GM12878 (cell line): ENCODE measurements around the gene KCNAB2. TPM values are rescaled to one million over a fixed set of nuclear protein-coding genes. Genes with fewer than 3 reads are reported as not detected.

Experiments used
- ATAC-seq: fragments of 200-7000 bp; cut with Tn5 transposase; 3 replicates; pipeline ENCODE4 v1.9.1; 2020; ENCODE audit warnings: mild to moderate bottlenecking, moderate library complexity
- BruUV-seq: library from RNA; stranded (reverse); fragments of 400-500 nt; replicated peaks from 2 replicates; lab custom pipeline; 2021; lab: Mats Ljungman, UMichigan
- CTCF ChIA-PET: fragments of 300-600 bp; sonication (Branson Sonifier 250); formaldehyde crosslinking; extraction: SDS; loops from one replicate; lab custom pipeline; 2021; ENCODE audit warnings: inconsistent platforms; lab: Yijun Ruan, JAX
- POLR2A ChIA-PET: fragments of 350-600 bp; formaldehyde crosslinking; extraction: SDS; loops from one replicate; lab custom pipeline; 2021; ENCODE audit warnings: inconsistent platforms; lab: Charles Lee
- RAD21 ChIA-PET: fragments of 300-600 bp; sonication (Branson Sonifier 250); formaldehyde crosslinking; loops from one replicate; lab custom pipeline; 2023; ENCODE audit warnings: antibody characterized with exemption; ENCODE audit not compliant: unreplicated experiment; lab: Charles Lee
- SMC1A ChIA-PET: fragments of 300-600 bp; sonication (Branson Sonifier 250); formaldehyde crosslinking; loops from one replicate; lab custom pipeline; 2023; ENCODE audit not compliant: unreplicated experiment, uncharacterized antibody; lab: Charles Lee
- DNase-seq: peaks from one replicate; pipeline ENCODE4 v3.0.0-alpha.2; 2011; ENCODE audit warnings: low read depth, low spot score
- FAIRE-seq: peaks from 3 replicates; lab custom pipeline; 2011; peaks lifted over from hg19 to GRCh38; lab: Jason Lieb, UNC
- H2AFZ ChIP-seq: 2 replicates; pipeline ENCODE4 v1.6.0; 2011; ENCODE audit warnings: low read depth, low read length, control low read depth; ENCODE audit not compliant: control insufficient read depth
- H3K27ac ChIP-seq: 2 replicates; pipeline ENCODE4 v1.5.1; 2011; ENCODE audit warnings: control low read depth; ENCODE audit not compliant: control insufficient read depth, insufficient read depth
- H3K27me3 ChIP-seq, 2 experiments: replicated peaks in 1 of 2; 2 replicates each; pipeline versions ENCODE4 v1.6.0 to v1.6.1; 2011; ENCODE audit warnings: low read length in 1 of 2; ENCODE audit not compliant: control insufficient read depth in 2 of 2, insufficient read depth in 2 of 2
- H3K36me3 ChIP-seq, 2 experiments: 2 replicates each; pipeline ENCODE4 v1.5.1; 2011; ENCODE audit warnings: low read length in 1 of 2; ENCODE audit not compliant: control insufficient read depth in 2 of 2, insufficient read depth in 2 of 2
- H3K4me1 ChIP-seq: 2 replicates; pipeline ENCODE4 v1.6.1; 2011; ENCODE audit warnings: mild to moderate bottlenecking, low read length, moderate library complexity, mixed read lengths; ENCODE audit not compliant: control insufficient read depth, insufficient read depth
- H3K4me2 ChIP-seq: 2 replicates; pipeline ENCODE4 v1.6.0; 2011; ENCODE audit warnings: control low read depth; ENCODE audit not compliant: control insufficient read depth, insufficient read depth
- H3K4me3 ChIP-seq: fragments of 200-600 bp; sonication (generic); 2 replicates; pipeline ENCODE4 v1.5.1; 2016
- H3K79me2 ChIP-seq: 2 replicates; pipeline ENCODE4 v1.6.0; 2011; ENCODE audit warnings: low read length; ENCODE audit not compliant: control insufficient read depth, insufficient read depth
- H3K9ac ChIP-seq: 2 replicates; pipeline ENCODE4 v1.8.0; 2011; ENCODE audit warnings: low read length, control low read depth, mixed read lengths; ENCODE audit not compliant: control insufficient read depth, insufficient read depth
- H3K9me3 ChIP-seq: replicated peaks from 3 replicates; pipeline ENCODE4 v1.5.1; 2011; ENCODE audit warnings: mild to moderate bottlenecking, low read length; ENCODE audit not compliant: control insufficient read depth, insufficient read depth
- H4K20me1 ChIP-seq: 2 replicates; pipeline ENCODE4 v1.6.0; 2011; ENCODE audit not compliant: control insufficient read depth, insufficient read depth
- BRCA1 ChIP-seq: IDR thresholded peaks from 2 replicates; pipeline ENCODE4 v1.6.1; 2011; ENCODE audit warnings: low read depth, low read length, improper control_type of control experiment
- CEBPB ChIP-seq, 2 experiments: fragments of 150-350 bp in 1 of 2; IDR thresholded peaks; 2 replicates each; pipeline ENCODE4 v1.6.1; 2012 to 2014; ENCODE audit warnings: low read depth in 2 of 2, low read length in 2 of 2, borderline replicate concordance in 1 of 2, inconsistent platforms in 1 of 2
- CHD2 ChIP-seq: IDR thresholded peaks from 2 replicates; pipeline ENCODE4 v1.6.1; 2011; ENCODE audit warnings: low read depth, low read length, improper control_type of control experiment, borderline replicate concordance
- CREM ChIP-seq: IDR thresholded peaks from 2 replicates; pipeline ENCODE4 v1.6.1; 2014; ENCODE audit warnings: antibody characterized with exemption, low read depth
- FOXK2 ChIP-seq: fragments of 450-650 bp; IDR thresholded peaks from 2 replicates; pipeline ENCODE4 v1.6.1; 2017; ENCODE audit warnings: mild to moderate bottlenecking, moderate library complexity
- NR2C2 ChIP-seq: IDR thresholded peaks from 2 replicates; pipeline ENCODE4 v1.6.1; 2011; ENCODE audit warnings: borderline replicate concordance, low read depth; ENCODE audit not compliant: control insufficient read depth, insufficient read length
- RFX5 ChIP-seq: IDR thresholded peaks from 2 replicates; pipeline ENCODE4 v1.6.1; 2011; ENCODE audit warnings: low read depth, low read length, improper control_type of control experiment
- RUNX3 ChIP-seq: IDR thresholded peaks from 2 replicates; pipeline ENCODE4 v1.6.1; 2012; ENCODE audit warnings: low read length, inconsistent platforms
- SIN3A ChIP-seq: IDR thresholded peaks from 2 replicates; pipeline ENCODE4 v1.6.1; 2012; ENCODE audit warnings: low read depth, low read length, improper control_type of control experiment
- WGBS: methylation state at CpG from one replicate; pipeline ENCODE4 v1.1.6; 2016; ENCODE audit warnings: low lambda C conversion rate; ENCODE audit not compliant: insufficient replicate concordance, insufficient coverage; ENCODE audit errors: missing lambda C conversion rate; 5-methylcytosine and 5-hydroxymethylcytosine counted together
- in situ Hi-C: fragments of 300-500 bp; cut with MboI; formaldehyde crosslinking; loops from 9 replicates; pipeline ENCODE4 v1.14.3; 2018; ENCODE audit warnings: mixed read lengths
- intact Hi-C: fragments of 100-400 bp; cut with micrococcal nuclease; formaldehyde crosslinking; loops from one replicate; pipeline ENCODE4 v1.14.2; 2022; ENCODE audit not compliant: unreplicated experiment
- polyA plus RNA-seq, 11 experiments: library from polyadenylated mRNA; depleted of rRNA in 4 of 11; unstranded in 6 of 11; stranded (reverse) in 5 of 11; fragments of >200 nt; fragmentation: Nextera tagmentation in 4 of 11; fragmentation: Illumina TruSeq in 1 of 11; extraction: Ambion mirVana in 4 of 11; extraction: Trizol in 1 of 11; gene quantifications; 1 replicate in 1 of 11; 2 replicates in 10 of 11; pipeline versions ENCODE4 v1.2.1 to v1.2.3, GENCODE V29; 2011 to 2016; ENCODE audit warnings: inconsistent platforms in 2 of 11, missing spikeins in 2 of 11, low read depth in 1 of 11
- total RNA-seq, 4 experiments: library from RNA; depleted of rRNA in 3 of 4; stranded (reverse); fragments of >200 nt in 3 of 4; fragmentation: Illumina TruSeq in 1 of 4; extraction: Trizol in 1 of 4; gene quantifications; 2 replicates each; pipeline versions ENCODE4 v1.2.1 to v1.2.3, GENCODE V29; 2013 to 2021
- TF ChIP-seq, protein P1 (sequence below): IDR thresholded peaks from 2 replicates; pipeline ENCODE4 v1.6.1; 2012; ENCODE audit warnings: low read depth, low read length, improper control_type of control experiment
- TF ChIP-seq, protein P2 (sequence below): fragments of 450-650 bp; formaldehyde crosslinking; IDR thresholded peaks from 2 replicates; pipeline ENCODE4 v1.5.0; 2022; ENCODE audit warnings: mild to moderate bottlenecking, missing genetic modification characterization
- TF ChIP-seq, protein P3 (sequence below): IDR thresholded peaks from 2 replicates; pipeline ENCODE4 v1.6.1; 2012; ENCODE audit warnings: low read length, inconsistent platforms
- TF ChIP-seq, protein P4 (sequence below): IDR thresholded peaks from 2 replicates; pipeline ENCODE4 v1.6.1; 2011; ENCODE audit warnings: mild to moderate bottlenecking, low read depth, low read length, moderate library complexity; ENCODE audit not compliant: insufficient replicate concordance

KCNAB2 gene
- total and polyA plus RNA-seq, 10 of the 15 experiments (the other 5 are each of a cell fraction or from before 2014, with no cell fraction given): 2.9 to 123 (median 62.4) TPM

DNA sequence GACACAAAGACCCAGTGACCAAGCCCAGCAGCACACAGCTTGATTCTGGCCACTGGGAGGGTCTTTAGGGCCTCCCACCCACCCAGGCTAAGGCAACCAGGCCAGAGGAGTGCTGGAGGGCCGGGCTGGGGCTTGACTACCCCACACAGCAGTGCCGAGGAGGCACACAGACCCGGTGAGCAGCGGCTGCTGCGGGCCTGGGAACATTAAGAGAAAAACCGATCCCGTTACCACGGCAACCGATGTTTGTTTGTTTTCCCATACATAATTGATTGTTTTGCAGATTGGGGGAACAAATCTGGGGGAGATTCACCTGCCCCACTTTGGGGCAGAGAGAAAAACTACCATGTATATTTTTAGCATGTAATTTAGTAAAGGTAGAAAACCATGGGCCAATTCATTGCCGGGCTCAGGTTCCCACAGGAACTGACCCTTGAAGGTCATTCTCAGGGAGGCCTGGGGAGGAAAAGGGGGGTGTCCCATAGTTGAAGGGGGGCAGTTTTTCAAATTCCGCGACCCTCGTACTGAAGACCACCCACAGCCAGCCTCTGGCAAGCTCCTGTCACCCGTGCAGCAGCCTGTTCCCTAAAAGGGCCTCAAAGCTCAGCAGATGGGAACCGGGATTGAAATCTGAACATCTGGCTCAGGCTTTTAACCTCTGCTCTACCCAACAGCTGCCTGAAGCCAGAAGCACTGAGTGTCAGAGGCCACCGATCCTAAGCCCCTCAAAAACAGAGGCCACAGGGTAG lies 99.1 kb downstream of the KCNAB2 start (continued):
- TF ChIP-seq, protein P1, sequence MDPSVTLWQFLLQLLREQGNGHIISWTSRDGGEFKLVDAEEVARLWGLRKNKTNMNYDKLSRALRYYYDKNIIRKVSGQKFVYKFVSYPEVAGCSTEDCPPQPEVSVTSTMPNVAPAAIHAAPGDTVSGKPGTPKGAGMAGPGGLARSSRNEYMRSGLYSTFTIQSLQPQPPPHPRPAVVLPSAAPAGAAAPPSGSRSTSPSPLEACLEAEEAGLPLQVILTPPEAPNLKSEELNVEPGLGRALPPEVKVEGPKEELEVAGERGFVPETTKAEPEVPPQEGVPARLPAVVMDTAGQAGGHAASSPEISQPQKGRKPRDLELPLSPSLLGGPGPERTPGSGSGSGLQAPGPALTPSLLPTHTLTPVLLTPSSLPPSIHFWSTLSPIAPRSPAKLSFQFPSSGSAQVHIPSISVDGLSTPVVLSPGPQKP: no peak
- TF ChIP-seq, protein P2, sequence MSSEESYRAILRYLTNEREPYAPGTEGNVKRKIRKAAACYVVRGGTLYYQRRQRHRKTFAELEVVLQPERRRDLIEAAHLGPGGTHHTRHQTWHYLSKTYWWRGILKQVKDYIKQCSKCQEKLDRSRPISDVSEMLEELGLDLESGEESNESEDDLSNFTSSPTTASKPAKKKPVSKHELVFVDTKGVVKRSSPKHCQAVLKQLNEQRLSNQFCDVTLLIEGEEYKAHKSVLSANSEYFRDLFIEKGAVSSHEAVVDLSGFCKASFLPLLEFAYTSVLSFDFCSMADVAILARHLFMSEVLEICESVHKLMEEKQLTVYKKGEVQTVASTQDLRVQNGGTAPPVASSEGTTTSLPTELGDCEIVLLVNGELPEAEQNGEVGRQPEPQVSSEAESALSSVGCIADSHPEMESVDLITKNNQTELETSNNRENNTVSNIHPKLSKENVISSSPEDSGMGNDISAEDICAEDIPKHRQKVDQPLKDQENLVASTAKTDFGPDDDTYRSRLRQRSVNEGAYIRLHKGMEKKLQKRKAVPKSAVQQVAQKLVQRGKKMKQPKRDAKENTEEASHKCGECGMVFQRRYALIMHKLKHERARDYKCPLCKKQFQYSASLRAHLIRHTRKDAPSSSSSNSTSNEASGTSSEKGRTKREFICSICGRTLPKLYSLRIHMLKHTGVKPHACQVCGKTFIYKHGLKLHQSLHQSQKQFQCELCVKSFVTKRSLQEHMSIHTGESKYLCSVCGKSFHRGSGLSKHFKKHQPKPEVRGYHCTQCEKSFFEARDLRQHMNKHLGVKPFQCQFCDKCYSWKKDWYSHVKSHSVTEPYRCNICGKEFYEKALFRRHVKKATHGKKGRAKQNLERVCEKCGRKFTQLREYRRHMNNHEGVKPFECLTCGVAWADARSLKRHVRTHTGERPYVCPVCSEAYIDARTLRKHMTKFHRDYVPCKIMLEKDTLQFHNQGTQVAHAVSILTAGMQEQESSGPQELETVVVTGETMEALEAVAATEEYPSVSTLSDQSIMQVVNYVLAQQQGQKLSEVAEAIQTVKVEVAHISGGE (CRISPR knock-in tag): no peak
- TF ChIP-seq, all 136 proteins: peak for 0

DNA sequence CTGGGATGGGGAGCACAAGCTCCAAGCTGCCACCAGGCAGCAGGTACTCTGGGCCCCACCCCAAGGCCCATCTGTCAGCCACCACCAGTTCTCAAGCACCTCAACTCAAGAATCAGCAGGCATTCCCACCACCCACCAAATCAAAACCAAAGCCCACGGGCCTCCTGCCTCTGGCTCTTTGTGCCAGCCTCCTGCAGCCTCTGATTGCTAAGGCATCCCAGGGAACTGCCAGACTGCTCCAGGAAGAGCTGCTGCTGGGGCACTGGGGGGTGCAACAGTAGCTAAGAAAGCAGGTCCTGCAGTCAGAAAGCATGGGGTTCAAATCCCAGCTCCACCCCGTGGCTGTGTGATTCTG lies 99.7 kb downstream of the KCNAB2 start:
- no peak overlapping the region for H3K4me3 ChIP-seq
- no peaks in the 10 kb centered on the region for H3K36me3 ChIP-seq
- H3K27ac ChIP-seq: no peak overlapping the region
- no TSS peak for BruUV-seq
- intact Hi-C loops (no loop called here), in situ Hi-C loops (no loop called here)
- WGBS: 0% methylated on average over 2 of the region's 2 CpGs
- ATAC-seq (no peak), DNase-seq (no peak), FAIRE-seq (no peak)
- H3K9me3 ChIP-seq: no peaks in the 10 kb centered on the region
- ChIA-PET RAD21 (no interaction called here), SMC1A (no interaction called here), POLR2A (no interaction called here), CTCF (no interaction called here)
- no peak overlapping the region for H2AFZ ChIP-seq
- no peak overlapping the region for H3K9ac ChIP-seq
- no peaks in the 10 kb centered on the region; a peak in 1 of 4 replicates for H3K27me3 ChIP-seq
- no peaks in the 10 kb centered on the region for H3K79me2 ChIP-seq
- no peaks in the 10 kb centered on the region for H4K20me1 ChIP-seq
- no peaks in the 10 kb centered on the region for H3K4me1 ChIP-seq
- H3K4me2 ChIP-seq: no peak overlapping the region
- TF ChIP-seq NR2C2 (no peak), BRCA1 (no peak), RUNX3 (no peak), CREM (no peak), CHD2 (no peak), CEBPB (IDR thresholded peaks at IDR 0.05; ENCODE audit: borderline replicate concordance in 1 of 2, low read depth in 2 of 2, low read length in 2 of 2) (no peak), FOXK2 (no peak), RFX5 (no peak), SIN3A (no peak)
- TF ChIP-seq, protein P3, sequence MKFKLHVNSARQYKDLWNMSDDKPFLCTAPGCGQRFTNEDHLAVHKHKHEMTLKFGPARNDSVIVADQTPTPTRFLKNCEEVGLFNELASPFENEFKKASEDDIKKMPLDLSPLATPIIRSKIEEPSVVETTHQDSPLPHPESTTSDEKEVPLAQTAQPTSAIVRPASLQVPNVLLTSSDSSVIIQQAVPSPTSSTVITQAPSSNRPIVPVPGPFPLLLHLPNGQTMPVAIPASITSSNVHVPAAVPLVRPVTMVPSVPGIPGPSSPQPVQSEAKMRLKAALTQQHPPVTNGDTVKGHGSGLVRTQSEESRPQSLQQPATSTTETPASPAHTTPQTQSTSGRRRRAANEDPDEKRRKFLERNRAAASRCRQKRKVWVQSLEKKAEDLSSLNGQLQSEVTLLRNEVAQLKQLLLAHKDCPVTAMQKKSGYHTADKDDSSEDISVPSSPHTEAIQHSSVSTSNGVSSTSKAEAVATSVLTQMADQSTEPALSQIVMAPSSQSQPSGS: no peak
- TF ChIP-seq, protein P4, sequence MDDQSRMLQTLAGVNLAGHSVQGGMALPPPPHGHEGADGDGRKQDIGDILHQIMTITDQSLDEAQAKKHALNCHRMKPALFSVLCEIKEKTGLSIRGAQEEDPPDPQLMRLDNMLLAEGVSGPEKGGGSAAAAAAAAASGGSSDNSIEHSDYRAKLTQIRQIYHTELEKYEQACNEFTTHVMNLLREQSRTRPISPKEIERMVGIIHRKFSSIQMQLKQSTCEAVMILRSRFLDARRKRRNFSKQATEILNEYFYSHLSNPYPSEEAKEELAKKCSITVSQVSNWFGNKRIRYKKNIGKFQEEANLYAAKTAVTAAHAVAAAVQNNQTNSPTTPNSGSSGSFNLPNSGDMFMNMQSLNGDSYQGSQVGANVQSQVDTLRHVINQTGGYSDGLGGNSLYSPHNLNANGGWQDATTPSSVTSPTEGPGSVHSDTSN: no peak
